GM21447 (cell line): ENCODE measurements around the gene TMOD2.

Experiments
- ATAC-seq: cut with Tn5 transposase; IDR thresholded peaks from one replicate; pipeline ENCODE4 v1.9.1; 2021; ENCODE audit not compliant: unreplicated experiment

The TMOD2 gene

DNA sequence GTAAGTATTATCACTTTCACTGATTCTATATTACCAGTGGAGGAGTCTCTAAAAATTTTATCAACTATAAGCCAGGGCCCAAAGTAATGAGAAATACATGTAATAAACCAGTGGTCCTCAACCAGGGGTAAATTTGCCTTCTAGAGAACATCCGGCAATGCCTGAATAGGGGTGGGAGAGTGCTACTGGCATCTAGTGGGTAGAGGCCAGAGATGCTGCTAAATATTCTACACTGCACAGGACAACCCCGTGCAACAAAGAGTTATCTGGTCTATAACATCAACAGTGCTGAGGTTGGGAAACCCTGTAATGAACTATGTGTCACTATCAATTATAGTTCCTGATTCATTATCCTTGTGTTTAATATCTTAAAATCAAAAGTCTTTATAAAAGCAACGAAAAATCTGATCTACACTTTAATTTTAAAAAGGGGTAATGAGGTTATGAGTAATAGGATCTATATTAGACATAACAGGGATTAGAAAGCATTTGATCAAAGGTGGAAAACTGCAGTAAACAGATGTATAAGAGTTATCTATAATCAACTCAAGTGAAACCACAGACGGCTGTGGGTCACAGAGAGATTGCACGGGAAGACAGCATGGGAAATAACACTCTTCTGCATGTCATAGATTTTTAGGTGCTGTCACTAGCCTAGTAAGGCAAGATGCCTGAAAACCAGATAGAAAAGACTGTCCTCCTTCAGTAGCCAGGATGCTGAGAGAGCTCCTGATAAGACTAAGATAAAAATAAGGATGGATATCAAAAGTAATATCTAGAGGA lies 16.0 kb upstream of the TMOD2 start:
- peak; percentile 12 for ATAC-seq

DNA sequence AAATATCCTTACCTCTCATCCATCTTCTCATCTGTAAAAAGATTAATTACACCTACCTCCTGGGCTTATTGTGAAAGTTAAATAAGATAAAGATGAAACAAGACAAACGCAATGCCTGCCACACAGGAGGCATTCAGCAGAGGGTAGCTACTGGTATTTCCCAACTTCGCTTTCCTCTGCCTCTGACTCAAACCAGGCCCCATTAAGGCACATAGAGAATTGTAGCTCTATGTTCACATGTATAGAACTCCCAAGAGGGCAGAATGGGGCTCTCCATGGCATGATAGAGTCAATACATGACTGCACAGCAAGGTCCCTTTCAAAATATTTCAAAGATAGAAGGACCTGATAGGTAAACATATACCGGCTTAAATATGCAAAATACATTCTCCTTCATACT lies 15.3 kb upstream of the TMOD2 start:
- ATAC-seq, result no peak

DNA sequence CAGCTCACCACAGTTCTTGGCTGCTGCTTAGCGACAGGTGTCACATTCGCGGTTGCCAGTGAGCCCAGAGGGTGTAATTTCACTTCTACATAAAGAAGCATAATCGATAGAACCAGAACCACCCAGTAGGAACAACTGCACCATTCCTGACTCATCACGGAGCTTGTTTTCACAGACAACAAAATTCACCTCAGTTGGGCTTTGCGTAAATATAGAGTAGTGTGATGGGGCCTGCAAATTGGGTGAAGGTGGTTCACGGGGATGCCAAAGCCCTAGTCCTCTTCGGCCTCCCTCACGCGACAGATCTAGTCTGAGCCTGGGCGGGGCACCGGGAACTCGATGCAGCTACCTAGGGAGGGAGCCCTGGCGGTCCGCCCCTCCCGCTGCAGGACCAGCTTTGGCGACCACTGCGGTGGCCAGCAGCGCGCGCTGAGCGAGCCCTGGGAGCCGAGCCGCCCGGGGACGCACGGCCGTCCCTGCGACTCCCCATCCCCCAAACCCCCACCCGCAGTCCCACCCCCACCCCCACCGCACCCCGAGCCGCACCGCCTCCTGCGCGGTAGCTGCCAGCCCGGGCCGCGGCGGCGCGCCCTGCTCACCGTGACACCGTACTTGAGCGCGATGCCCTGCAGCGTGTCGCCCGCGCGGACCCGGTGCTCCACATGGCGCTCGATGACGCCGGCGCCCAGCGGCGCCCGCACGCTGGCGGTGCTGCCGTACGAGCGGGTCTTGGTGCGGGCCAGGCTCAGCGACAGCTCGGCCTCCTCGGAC lies 14.5 kb upstream of the TMOD2 start:
- ATAC-seq, result peak; percentile 24

DNA sequence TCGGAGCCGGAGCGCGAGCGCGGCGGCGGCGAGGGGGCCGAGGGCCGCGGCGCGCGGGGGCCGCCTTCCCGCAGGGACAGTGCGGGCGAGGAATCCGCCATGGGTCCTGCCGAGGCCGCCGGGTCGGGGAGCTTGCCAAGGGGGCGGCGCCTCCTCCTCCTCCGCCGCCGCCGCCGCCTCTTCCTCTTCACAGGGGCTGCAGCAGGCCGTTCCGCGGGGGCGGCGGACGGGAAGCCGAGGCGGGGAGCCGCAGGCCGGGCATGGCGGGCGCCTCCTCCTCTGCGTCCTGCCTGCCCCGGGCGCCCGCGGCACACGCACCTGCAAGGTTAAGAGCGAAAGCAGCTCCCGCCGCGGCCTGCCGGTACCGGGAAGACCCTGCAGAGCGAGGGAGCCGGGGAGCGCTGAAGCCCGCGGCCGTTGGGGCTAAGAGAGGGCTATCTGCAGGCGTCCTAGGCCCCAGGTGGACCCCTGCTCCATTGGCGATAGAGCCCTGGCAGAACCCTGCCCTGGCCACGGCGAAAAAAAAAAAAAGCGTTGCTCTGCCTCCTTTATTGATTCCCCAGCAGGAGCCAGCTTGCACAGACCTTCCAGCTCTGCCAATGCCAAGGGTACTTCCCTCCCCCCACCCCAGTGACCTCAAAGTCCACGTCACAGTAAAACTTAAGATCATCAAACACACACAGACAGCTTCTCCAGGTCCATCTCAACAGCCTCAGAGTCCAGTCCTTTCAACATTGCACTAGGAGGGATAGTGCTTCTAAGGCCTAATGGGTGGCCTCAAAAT lies 13.7 kb upstream of the TMOD2 start, which contains the start of gene LYSMD2:
Gene LYSMD2, minus strand, starts transcription at position 134 of the 784 bp plus-strand sequence. Its CDS starts 33 bp downstream, at position 101.
- ATAC-seq, result peak; percentile 34

DNA sequence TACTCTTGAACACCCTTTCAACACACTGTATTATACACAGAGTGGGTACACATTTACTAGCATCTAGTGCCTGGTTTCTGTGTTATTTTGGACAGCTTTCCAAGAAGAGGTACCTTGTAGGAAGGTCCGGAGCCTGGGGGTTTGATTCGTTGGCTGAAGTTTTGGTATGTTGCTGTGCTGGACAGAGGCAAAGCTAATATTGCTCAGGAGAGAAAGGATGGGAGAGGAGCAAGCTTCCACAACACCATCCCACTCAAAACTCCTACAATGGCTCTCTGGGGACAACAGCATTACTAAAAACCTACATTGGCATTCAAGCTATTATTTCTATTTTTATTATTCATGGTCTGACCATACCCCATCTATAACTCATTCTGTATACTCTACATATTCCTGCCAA lies 12.8 kb upstream of the TMOD2 start:
- no peak for ATAC-seq

DNA sequence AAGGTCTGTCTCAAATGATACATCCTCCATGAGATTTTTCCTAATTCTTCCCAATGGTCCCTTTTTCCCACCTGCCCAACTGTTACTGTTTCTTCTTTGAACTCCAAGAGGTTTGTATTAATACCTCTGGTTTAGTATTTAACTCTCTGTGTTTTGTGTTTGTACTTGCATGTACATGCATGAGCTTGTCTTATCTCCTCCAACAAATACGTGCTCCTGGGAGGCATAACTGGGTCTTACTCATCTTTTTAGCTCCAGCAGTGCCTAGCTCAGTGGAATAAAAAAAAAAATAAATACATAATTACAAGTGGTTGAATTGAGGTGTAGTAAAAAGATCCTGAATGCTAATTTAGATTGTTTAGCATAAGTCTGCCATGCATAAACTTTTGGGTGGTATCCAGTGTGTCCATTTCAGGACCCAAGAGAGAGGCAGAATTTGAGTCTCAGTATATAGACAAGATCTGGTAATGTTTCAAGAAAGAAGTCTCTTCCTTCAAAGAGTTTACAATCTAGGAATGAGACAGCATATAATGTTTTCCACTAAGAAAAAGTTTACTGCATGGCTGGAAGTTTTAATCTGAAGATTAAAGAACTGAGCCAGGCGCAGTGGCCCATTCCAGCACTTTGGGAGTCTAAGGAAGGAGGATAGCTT lies 12.2 kb upstream of the TMOD2 start:
- no peak for ATAC-seq

DNA sequence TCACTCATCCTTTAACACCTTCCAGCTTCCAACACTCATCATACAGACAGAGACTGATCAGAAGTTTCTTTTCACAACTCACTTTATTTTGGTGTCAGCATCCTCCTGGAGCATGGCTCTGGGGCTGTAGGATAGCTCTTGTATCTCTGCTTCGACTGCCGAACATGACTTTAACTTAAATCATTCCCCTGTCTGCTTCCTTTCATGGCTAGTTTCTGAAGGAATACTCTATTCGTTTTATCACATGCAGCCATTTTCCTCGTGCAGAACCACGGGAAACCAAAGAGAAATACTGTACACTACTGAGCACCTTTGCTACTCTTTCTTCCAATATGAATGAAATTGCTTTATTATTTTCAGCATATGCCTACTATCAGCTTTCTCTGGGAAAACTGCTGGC lies 2.1 kb upstream of the TMOD2 start:
- no peak for ATAC-seq

DNA sequence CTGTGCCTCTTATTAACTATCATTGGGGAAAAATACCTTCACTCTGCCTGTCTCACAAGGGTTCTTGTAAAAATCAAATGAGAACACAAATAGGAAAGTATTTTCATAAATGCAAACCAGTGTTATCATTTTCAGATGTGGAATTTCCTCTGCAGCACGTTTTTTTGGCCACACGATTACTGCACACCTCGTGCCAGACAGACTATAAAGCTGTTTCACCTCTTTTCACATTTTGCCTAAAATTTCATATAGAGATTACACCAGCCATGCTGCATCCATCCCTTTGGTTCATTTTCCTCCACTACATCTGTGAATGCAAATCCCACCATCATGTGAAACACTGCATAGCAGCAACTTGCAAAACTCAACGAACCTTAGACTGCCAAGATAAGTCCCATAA lies 1.2 kb upstream of the TMOD2 start:
- no peak for ATAC-seq

DNA sequence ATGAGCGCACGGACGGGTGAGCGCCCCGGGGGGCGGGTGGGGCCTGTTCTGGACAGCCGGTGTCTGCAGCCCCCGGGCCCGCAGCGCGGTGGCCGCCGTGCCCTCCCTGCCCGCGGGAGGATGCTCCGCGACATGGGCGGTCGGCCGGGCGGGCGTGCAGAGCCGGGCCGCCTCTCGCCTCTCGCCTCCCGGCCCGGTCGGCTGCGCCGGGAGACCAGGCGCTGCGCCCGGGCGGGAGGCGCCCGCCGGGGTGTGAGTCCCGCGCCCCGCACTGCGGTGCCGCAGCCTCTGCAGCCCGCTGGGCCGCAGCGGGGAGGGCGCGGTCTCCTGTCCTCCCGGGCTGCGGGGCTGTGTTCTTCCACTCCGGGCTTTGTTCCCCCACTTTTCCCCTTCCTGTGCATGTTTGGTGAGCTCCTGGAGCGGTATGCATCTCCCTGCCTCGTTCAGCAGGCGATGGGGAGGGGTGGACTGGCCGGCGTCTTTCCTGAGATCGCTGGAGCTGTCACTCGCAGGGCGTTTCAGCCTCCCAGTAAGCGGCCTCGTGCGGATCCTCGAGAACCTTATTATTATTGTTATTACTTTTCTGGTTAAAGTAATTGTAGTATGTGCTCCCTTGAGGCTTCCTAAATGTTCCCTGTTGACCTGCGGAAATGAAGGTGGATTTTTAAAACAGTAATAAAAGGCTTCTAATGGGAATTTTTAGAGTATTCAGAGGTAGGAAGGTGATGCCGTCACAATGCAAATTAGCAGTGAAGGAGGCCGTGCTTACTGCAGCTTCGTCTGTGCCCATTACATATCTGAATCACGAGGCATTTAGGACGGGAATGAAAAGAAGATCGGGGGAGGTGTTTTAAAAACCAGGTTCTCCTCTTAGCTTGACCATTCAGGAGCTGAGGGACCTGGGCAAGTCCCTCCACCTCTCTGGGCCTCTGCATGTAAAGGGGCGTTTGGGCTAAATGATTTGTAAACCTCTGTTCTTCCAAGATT lies 593 bp downstream of the TMOD2 start:
- peak; percentile 37 for ATAC-seq

DNA sequence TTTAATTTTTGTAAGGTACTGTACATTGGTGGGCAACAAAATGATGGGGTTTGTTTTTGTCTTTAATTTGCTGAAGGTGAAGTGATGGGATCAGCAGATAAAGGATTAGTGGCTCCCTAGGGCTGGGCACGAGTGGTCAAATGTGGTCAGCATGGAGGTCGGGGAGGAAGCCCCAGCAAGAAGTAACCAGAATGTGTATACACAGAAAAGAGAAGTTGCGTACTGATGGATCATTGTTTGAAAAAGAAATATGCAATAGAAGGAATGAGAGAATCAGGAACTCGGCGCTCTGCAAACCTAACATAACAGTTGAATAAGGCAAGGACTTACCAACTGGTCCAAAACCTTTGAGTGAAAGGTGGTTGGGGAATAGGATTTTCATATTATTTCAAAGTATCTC lies 1.5 kb downstream of the TMOD2 start:
- no peak for ATAC-seq

DNA sequence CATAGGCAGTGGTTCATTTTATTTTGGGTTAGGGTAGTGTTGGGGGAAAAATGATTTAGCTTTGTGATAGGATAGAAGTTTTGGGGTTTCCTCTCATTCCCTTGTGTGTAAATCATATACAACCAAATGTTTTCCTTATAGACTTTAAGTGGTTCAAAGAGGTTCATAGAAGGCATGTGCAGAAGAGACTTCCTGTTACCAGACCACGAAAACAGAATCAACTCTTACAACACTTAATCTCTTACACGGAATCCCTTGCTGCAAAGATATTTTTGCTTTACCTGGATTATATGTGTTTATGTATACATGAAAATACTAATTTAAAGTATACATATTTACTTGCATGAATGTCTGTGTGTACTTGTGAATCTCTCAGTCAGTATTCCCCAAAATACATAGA lies 2.9 kb downstream of the TMOD2 start:
- ATAC-seq, result no peak

DNA sequence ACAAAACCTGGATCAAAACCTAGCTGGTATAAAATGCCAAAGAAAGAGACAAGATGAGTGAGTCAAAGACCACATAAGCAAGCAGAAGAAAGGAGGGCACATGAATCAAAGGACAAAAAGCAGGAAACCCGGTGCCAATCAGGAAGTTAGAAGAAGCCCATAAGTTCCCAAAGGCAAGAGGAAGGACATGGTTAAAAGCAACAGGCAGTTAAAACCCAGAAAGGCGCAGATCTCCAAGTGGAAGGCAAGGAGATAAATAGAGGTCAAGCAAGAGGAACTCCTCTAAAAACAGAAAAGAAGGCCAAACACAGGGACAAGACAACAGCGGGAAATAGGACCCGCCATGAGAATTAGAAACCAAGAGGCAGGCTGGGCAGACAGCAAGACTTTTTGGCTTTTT lies 4.4 kb downstream of the TMOD2 start:
- no peak for ATAC-seq

DNA sequence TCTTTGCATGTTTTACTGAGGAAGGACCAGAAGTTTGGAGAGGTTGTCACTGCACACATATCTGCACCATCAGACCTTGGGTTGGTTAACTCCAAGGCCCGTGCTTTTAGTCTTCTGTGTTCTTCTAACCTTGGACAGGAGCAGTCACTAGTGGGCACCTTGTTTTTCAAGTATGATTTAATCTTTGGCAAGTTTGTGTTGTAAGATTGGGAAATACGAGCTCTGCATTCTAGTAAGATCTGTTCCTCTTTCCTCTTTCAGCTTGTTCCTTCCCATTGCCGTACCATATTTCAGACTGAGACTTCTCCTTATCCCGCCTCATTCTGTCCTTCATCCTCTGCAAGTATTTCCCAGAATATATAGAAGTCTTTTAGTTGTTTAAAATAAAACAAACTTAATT lies 5.1 kb downstream of the TMOD2 start:
- ATAC-seq, result no peak

DNA sequence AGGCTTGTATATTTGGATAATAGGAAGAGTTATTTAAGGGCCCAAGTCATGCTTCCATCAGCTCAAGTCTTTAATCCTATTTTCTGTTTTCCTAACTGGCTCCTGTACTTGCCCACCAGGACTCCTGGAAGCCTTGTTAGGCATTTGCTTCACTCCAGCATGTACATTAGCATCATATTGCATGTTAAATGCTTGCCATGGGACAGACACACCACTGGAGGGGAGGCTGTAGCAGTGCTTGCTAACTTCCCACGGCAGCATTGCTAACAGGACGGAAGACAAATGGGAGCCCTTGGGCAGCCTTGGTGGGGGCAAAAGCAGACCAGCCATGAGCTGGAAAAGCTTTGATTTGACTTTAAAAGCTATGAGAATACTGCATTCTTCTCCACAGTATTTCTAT lies 6.1 kb downstream of the TMOD2 start:
- no peak for ATAC-seq

DNA sequence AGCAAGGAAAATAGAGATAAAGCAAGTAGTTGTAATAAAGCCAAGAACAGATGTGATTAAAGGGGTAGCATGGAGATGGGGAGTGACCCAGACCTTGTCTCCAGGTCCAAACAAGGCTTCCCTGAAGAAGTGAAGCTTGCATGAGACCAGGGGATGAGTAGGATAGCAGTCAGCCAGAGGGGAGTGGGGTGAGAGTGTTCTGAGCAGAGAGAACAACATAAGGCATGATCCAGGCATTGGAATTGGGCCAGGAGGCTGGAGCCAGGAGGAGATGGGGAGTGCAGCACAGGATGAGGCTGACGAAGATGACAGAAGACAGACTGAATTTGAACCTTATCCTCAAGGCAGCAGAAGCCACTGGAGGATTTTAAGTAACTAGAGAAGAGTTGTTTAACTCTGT lies 7.2 kb downstream of the TMOD2 start:
- no peak for ATAC-seq

DNA sequence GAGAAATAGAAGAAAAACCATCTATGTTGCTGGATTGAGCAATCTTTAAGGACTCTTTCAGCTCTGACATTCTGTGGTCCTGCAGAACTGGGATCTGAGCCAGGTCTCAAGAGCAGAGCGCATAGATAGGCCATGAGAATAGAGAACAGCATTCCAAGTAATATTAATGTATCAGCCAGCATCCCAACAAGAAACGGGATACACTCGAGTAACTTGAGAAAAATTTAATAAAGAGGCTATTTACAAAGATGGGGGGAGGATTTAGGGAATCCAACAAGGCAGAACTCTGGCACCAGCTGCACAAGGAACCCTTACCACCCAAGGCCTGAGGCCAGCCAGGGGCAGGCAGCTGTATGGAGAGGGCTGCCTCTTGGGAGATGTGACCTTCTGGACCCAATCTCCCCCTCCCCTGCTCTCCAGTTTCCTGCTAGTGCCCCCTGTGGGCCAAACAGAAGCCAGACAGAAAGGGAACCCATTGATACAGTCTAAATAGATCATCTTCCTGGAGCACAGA lies 8.2 kb downstream of the TMOD2 start:
- no peak for ATAC-seq

DNA sequence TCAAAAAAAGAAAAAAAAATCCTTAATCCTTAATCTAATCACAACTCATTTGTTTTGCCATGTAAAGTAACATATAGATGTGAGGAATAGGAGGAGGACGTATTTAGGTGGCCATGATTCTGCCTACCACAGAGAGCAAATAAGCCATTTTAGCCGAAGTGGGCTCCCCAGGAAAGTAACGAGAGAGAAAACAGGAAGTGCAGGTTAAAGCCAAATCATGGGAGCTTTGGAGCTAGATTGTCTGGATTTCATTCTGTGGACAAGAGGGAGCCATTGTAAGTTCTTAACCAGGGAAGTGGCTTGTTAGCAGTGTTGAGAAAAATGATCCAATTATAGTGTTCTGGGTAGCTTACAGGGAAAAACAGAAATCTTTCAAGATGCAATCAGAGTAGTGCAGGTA lies 9.4 kb downstream of the TMOD2 start:
- no peak for ATAC-seq

DNA sequence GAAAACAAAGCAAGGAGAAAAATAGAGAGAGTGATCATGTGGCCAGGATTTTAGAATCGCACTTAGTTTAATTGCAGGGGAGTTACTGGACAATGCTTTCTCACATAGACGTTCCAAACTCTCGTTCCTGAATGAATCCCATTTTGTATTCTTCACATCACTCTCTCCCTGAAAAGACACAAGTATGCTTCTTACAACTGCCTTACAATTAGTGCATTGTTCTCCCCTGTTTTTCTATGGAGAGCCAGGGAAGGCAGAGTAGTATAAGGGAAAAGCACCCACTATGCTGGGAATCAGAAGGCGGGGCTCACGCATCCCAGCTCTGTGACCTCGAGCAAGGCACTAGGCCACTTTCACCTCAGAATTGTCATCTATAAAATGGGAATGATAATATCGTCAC lies 14.4 kb downstream of the TMOD2 start:
- ATAC-seq, result no peak

DNA sequence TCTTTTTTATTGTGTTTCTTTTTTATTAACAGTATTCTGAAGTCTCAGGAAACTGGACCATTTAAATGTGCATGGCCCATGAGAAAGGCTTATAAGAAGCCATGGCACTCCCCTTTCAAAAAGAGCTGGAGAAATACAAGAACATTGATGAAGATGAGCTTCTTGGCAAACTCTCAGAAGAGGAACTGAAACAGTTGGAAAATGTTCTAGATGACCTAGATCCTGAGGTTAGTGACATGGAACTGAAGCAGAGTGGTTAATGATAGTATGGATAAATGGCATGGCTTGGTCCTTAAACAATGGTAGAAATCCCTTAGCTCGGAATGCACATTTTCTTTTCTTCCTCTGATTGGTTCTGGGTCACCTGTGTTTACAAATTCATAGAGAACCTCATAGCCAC lies 14.9 kb downstream of the TMOD2 start:
- ATAC-seq, result no peak

DNA sequence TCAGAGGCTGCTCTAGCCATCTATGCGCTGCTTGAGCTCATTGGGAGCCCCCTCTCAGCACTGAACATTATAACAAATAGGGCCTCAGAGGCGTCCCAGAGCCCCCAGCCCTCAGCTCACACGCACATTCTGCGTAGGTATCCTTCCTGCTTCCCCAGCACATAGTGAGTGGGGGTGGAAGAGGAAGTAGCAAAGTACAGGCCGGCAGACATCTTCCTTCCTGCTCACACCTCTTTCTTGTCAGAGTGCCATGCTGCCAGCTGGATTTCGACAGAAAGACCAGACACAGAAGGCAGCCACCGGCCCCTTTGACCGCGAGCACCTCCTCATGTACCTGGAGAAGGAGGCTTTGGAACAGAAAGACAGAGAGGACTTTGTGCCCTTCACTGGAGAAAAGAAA lies 16.6 kb downstream of the TMOD2 start:
- no peak for ATAC-seq
